Endodermal cell (in vitro differentiated cells): ENCODE data around the gene MARK4. TPM values are rescaled to one million over a fixed set of nuclear protein-coding genes. Genes with fewer than 3 reads are reported as not detected.

Experiments used
- DNase-seq: peaks from one replicate; pipeline ENCODE4 v3.0.0-alpha.2; 2017
- H3K27ac ChIP-seq: 2 replicates; pipeline ENCODE4 v1.5.1; 2013; ENCODE audit warnings: mild to moderate bottlenecking, low read depth, low read length, moderate library complexity
- H3K27me3 ChIP-seq: 2 replicates; pipeline ENCODE4 v1.6.1; 2013; ENCODE audit warnings: mild to moderate bottlenecking, low read length, moderate library complexity; ENCODE audit not compliant: insufficient read depth, control insufficient read depth, poor library complexity, severe bottlenecking
- H3K36me3 ChIP-seq: 2 replicates; pipeline ENCODE4 v1.7.0; 2013; ENCODE audit warnings: mild to moderate bottlenecking, low read length, moderate library complexity; ENCODE audit not compliant: control insufficient read depth, insufficient read depth
- H3K4me1 ChIP-seq: one replicate; pipeline ENCODE4 v1.7.0; 2013; ENCODE audit warnings: low read length; ENCODE audit not compliant: control insufficient read depth, insufficient read depth
- H3K4me3 ChIP-seq: 2 replicates; pipeline ENCODE4 v1.5.1; 2013; ENCODE audit warnings: mild to moderate bottlenecking, low read length, moderate library complexity
- H3K9ac ChIP-seq: 2 replicates; pipeline ENCODE4 v1.6.1; 2013; ENCODE audit warnings: mild to moderate bottlenecking, low read length, moderate library complexity; ENCODE audit not compliant: poor library complexity, severe bottlenecking; ENCODE audit errors: extremely low read depth
- H3K9me3 ChIP-seq: 2 replicates; pipeline ENCODE4 v1.6.1; 2013; ENCODE audit warnings: mild to moderate bottlenecking, low read length, moderate library complexity; ENCODE audit not compliant: control insufficient read depth
- H3K27ac Mint-ChIP-seq: 2 replicates; pipeline ENCODE4 v1.8.0; 2020; ENCODE audit warnings: mixed read lengths
- H3K27me3 Mint-ChIP-seq: 2 replicates; pipeline ENCODE4 v1.8.0; 2021; ENCODE audit warnings: mild to moderate bottlenecking, mixed read lengths; ENCODE audit not compliant: insufficient read depth
- H3K36me3 Mint-ChIP-seq: 2 replicates; pipeline ENCODE4 v1.8.0; 2020; ENCODE audit warnings: low read depth, mixed read lengths
- H3K4me1 Mint-ChIP-seq: 2 replicates; pipeline ENCODE4 v1.8.0; 2020; ENCODE audit warnings: mixed read lengths
- H3K4me3 Mint-ChIP-seq: 2 replicates; pipeline ENCODE4 v1.8.0; 2020; ENCODE audit warnings: mild to moderate bottlenecking, moderate library complexity, mixed read lengths
- H3K9me3 Mint-ChIP-seq: 2 replicates; pipeline ENCODE4 v1.8.0; 2020; ENCODE audit warnings: mild to moderate bottlenecking, mixed read lengths
- WGBS, 2 experiments: methylation state at CpG; one replicate each; pipeline versions ENCODE4 v1.1.5 to v1.1.7; 2013; ENCODE audit warnings: missing lambda C conversion rate in 2 of 2, mixed read lengths in 1 of 2; ENCODE audit not compliant: insufficient coverage in 1 of 2, insufficient read length in 1 of 2; 5-methylcytosine and 5-hydroxymethylcytosine counted together
- total RNA-seq, 2 donors: library from RNA; stranded (reverse); fragmentation: NEBNext Ultra II Directional in 1 of 2; extraction: Animal tissue kit (Norgen Biotek cat#: 25700) in 1 of 2; gene quantifications; 2 replicates in 1 of 2; 3 replicates in 1 of 2; pipeline ENCODE4 v1.2.1, GENCODE V29; 2021
- TF ChIP-seq, protein P1 (sequence below): fragments of 200-600 bp; sonication (generic); conservative IDR thresholded peaks from 2 replicates; pipeline ENCODE4 v1.5.0; 2021; ENCODE audit warnings: antibody characterized with exemption, mild to moderate bottlenecking

Gene MARK4
- total RNA-seq, 2 donors from 2014 or later = 74.6 to 90.6 TPM

- Histone ChIP-seq H3K9me3 (no peaks in the 10 kb centered on the region), H3K4me3 (no peak overlapping the region), H3K36me3 (no peaks in the 10 kb centered on the region), H3K27me3 (peaks cover 7% of the 10 kb centered on the region), H3K9ac (no peak overlapping the region), H3K27ac (no peak overlapping the region), H3K4me1 (peaks cover 9% of the 10 kb centered on the region)
- Mint-ChIP-seq H3K36me3 (no peaks in the 10 kb centered on the region), H3K27me3 (peaks cover 26% of the 10 kb centered on the region), H3K27ac (peak overlapping the region; percentile 12), H3K4me1 (peaks cover 14% of the 10 kb centered on the region), H3K9me3 (no peaks in the 10 kb centered on the region), H3K4me3 (no peak overlapping the region)
- TF ChIP-seq, protein P1, sequence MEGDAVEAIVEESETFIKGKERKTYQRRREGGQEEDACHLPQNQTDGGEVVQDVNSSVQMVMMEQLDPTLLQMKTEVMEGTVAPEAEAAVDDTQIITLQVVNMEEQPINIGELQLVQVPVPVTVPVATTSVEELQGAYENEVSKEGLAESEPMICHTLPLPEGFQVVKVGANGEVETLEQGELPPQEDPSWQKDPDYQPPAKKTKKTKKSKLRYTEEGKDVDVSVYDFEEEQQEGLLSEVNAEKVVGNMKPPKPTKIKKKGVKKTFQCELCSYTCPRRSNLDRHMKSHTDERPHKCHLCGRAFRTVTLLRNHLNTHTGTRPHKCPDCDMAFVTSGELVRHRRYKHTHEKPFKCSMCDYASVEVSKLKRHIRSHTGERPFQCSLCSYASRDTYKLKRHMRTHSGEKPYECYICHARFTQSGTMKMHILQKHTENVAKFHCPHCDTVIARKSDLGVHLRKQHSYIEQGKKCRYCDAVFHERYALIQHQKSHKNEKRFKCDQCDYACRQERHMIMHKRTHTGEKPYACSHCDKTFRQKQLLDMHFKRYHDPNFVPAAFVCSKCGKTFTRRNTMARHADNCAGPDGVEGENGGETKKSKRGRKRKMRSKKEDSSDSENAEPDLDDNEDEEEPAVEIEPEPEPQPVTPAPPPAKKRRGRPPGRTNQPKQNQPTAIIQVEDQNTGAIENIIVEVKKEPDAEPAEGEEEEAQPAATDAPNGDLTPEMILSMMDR = no peak
- DNase-seq = no peak
- 90% methylated on average over 7 of the region's 7 CpGs; no CpG with 5 or more reads in 1 of the 2 experiments for WGBS, 2 experiments
These were observed 70.8 kb downstream of the MARK4 start for GRCh38 chr19:45321848-45322247.

GRCh38 chr19:45322311-45322710 lies 71.2 kb downstream of the MARK4 start:
- H3K4me1 ChIP-seq = peaks cover 9% of the 10 kb centered on the region
- H3K27me3 ChIP-seq = peaks cover 6% of the 10 kb centered on the region
- TF ChIP-seq, protein P1 = no peak
- Mint-ChIP-seq H3K4me1 (peaks cover 14% of the 10 kb centered on the region), H3K9me3 (no peaks in the 10 kb centered on the region), H3K27ac (peak overlapping the region; percentile 12), H3K27me3 (peaks cover 23% of the 10 kb centered on the region), H3K4me3 (no peak overlapping the region), H3K36me3 (no peaks in the 10 kb centered on the region)
- no peak overlapping the region for H3K4me3 ChIP-seq
- peak; percentile 78 for DNase-seq
- no peaks in the 10 kb centered on the region for H3K9me3 ChIP-seq
- no peaks in the 10 kb centered on the region for H3K36me3 ChIP-seq
- 64% methylated on average over 11 of the region's 11 CpGs for WGBS, 2 experiments
- H3K27ac ChIP-seq = peak overlapping the region; percentile 53
- no peak overlapping the region for H3K9ac ChIP-seq

DNA sequence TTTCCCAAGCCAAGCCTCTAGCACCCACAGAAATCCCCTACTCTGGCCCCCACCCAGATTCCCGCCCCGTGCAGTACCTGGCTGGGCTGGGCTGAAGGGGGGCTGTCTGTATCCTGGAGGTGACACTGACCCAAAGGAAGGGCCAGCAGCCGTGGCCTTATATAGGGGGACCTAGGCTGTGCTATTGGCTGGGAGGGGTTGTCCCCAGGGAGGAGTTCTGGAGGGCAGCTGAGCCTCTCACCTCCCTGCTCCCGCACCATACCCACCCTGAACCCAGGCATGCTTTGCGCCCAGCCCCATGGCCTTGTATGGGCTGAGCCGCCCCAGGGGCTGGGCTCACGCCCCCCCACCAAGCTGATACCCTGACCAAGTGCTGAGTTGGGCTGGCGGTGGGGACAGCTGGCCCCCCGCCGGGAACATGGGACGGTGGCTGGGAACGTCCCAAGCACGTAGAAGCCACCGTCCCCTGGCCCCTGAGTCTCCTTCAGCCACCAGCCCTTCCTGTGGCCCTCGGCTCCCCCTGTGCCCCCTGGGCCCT lies 71.7 kb downstream of the MARK4 start, which contains the start of gene CKM:
Gene CKM (minus strand): TSS at position 132 of the 538 bp plus-strand sequence. CDS start 3,162 bp downstream, outside the sequence.
- no peak within 1 kb of the TSS for H3K9ac ChIP-seq
- peak within 1 kb of the TSS; percentile 53 for H3K27ac ChIP-seq
- Mint-ChIP-seq H3K27ac (peak within 1 kb of the TSS; percentile 12), H3K27me3 (peaks cover 19% of the 10 kb centered on the region), H3K4me3 (peak within 1 kb of the TSS; percentile 37), H3K4me1 (peaks cover 14% of the 10 kb centered on the region), H3K9me3 (no peaks in the 10 kb centered on the region), H3K36me3 (no peaks in the 10 kb centered on the region)
- 77 to 83% methylated on average over 6 to 15 of the region's 15 CpGs for WGBS, 2 experiments
- no peak for DNase-seq
- peaks cover 6% of the 10 kb centered on the region for H3K27me3 ChIP-seq
- TF ChIP-seq, protein P1 = no peak
- no peaks in the 10 kb centered on the region for H3K9me3 ChIP-seq
- H3K36me3 ChIP-seq = no peaks in the 10 kb centered on the region
- H3K4me1 ChIP-seq = peaks cover 9% of the 10 kb centered on the region
- H3K4me3 ChIP-seq = no peak within 1 kb of the TSS
